ENCODE results near the gene MTRF1L. TPM values are rescaled to one million over a fixed set of nuclear protein-coding genes. Genes with fewer than 3 reads are reported as not detected.

Gene MTRF1L
- total and polyA plus RNA-seq, 9 donors, result 13.6 to 20.5 (median 15.9) TPM

GRCh38 chr6:152984513-152984872 lies 18.0 kb downstream of the MTRF1L start:
- Histone ChIP-seq H3K9me3 (replicated peaks; ENCODE audit: control insufficient read depth, low read depth, low read length) (no peaks in the 10 kb centered on the region), H3K4me3 (ENCODE audit: low read length) (peak overlapping the region; percentile 58), H3K27me3 (ENCODE audit: control insufficient read depth, insufficient read depth, low read length) (no peaks in the 10 kb centered on the region), H3K27ac (ENCODE audit: low read length) (peak overlapping the region; percentile 98), H3K36me3 (ENCODE audit: control insufficient read depth, insufficient read depth, low read length) (peaks cover 7% of the 10 kb centered on the region), H3K4me1 (ENCODE audit: control insufficient read depth, insufficient read depth, low read length) (peaks cover 14% of the 10 kb centered on the region)
- peak; percentile 16 for DNase-seq
- 6% methylated on average over 7 of the region's 7 CpGs for WGBS (ENCODE audit: insufficient coverage)

GRCh38 chr6:152983637-152984512 lies 18.6 kb downstream of the MTRF1L start:
- Histone ChIP-seq H3K9me3 (replicated peaks; ENCODE audit: control insufficient read depth, low read depth, low read length) (no peaks in the 10 kb centered on the region), H3K4me1 (ENCODE audit: control insufficient read depth, insufficient read depth, low read length) (peaks cover 14% of the 10 kb centered on the region), H3K36me3 (ENCODE audit: control insufficient read depth, insufficient read depth, low read length) (peaks cover 7% of the 10 kb centered on the region), H3K27me3 (ENCODE audit: control insufficient read depth, insufficient read depth, low read length) (no peaks in the 10 kb centered on the region), H3K27ac (ENCODE audit: low read length) (peak overlapping the region; percentile 98), H3K4me3 (ENCODE audit: low read length) (peak overlapping the region; percentile 58)
- peak; percentile 94 for DNase-seq
- WGBS (ENCODE audit: insufficient coverage), result 1% methylated on average over 21 of the region's 38 CpGs

GRCh38 chr6:152982904-152983636 lies 19.4 kb downstream of the MTRF1L start, which contains the start of gene FBXO5:
Gene FBXO5, minus strand, starts transcription at chr6:152983041. Its CDS starts 82 bp downstream, at chr6:152982959.
- peak within 1 kb of the TSS; percentile 98 for H3K27ac ChIP-seq (ENCODE audit: low read length)

GRCh38 chr6:152981989-152982903 lies 20.3 kb downstream of the MTRF1L start:
- Histone ChIP-seq H3K27me3 (ENCODE audit: control insufficient read depth, insufficient read depth, low read length) (no peaks in the 10 kb centered on the region), H3K9me3 (replicated peaks; ENCODE audit: control insufficient read depth, low read depth, low read length) (no peaks in the 10 kb centered on the region), H3K4me3 (ENCODE audit: low read length) (peak overlapping the region; percentile 58), H3K4me1 (ENCODE audit: control insufficient read depth, insufficient read depth, low read length) (peaks cover 14% of the 10 kb centered on the region), H3K27ac (ENCODE audit: low read length) (no peak overlapping the region), H3K36me3 (ENCODE audit: control insufficient read depth, insufficient read depth, low read length) (peaks cover 10% of the 10 kb centered on the region)
- WGBS (ENCODE audit: insufficient coverage), result under 1% methylated on average over 67 of the region's 71 CpGs
- DNase-seq, result peak; percentile 20

More at GRCh38 chr6:152982904-152983636, 19.4 kb downstream of the MTRF1L start, which contains the start of gene FBXO5:
- Histone ChIP-seq H3K27me3 (ENCODE audit: control insufficient read depth, insufficient read depth, low read length) (no peaks in the 10 kb centered on the region), H3K4me1 (ENCODE audit: control insufficient read depth, insufficient read depth, low read length) (peaks cover 14% of the 10 kb centered on the region), H3K9me3 (replicated peaks; ENCODE audit: control insufficient read depth, low read depth, low read length) (no peaks in the 10 kb centered on the region), H3K36me3 (ENCODE audit: control insufficient read depth, insufficient read depth, low read length) (peaks cover 10% of the 10 kb centered on the region), H3K4me3 (ENCODE audit: low read length) (peak within 1 kb of the TSS; percentile 58)
- WGBS (ENCODE audit: insufficient coverage), result under 1% methylated on average over 66 of the region's 66 CpGs
- peak; percentile 99 for DNase-seq

GRCh38 chr6:152981219-152981618 lies 21.3 kb downstream of the MTRF1L start:
- H3K9me3 ChIP-seq (replicated peaks; ENCODE audit: control insufficient read depth, low read depth, low read length), result no peaks in the 10 kb centered on the region
- peak overlapping the region; percentile 11 for H3K4me3 ChIP-seq (ENCODE audit: low read length)
- no peak overlapping the region for H3K27ac ChIP-seq (ENCODE audit: low read length)
- H3K27me3 ChIP-seq (ENCODE audit: control insufficient read depth, insufficient read depth, low read length), result no peaks in the 10 kb centered on the region
- H3K4me1 ChIP-seq (ENCODE audit: control insufficient read depth, insufficient read depth, low read length), result peaks cover 14% of the 10 kb centered on the region
- no peak for DNase-seq
- H3K36me3 ChIP-seq (ENCODE audit: control insufficient read depth, insufficient read depth, low read length), result peaks cover 8% of the 10 kb centered on the region
- no CpG with 5 or more reads among the region's 2 CpGs for WGBS (ENCODE audit: insufficient coverage)

- Histone ChIP-seq H3K27ac (ENCODE audit: low read length) (no peak overlapping the region), H3K4me3 (ENCODE audit: low read length) (no peak overlapping the region), H3K4me1 (ENCODE audit: control insufficient read depth, insufficient read depth, low read length) (peaks cover 14% of the 10 kb centered on the region), H3K27me3 (ENCODE audit: control insufficient read depth, insufficient read depth, low read length) (no peaks in the 10 kb centered on the region), H3K36me3 (ENCODE audit: control insufficient read depth, insufficient read depth, low read length) (peaks cover 6% of the 10 kb centered on the region), H3K9me3 (replicated peaks; ENCODE audit: control insufficient read depth, low read depth, low read length) (no peaks in the 10 kb centered on the region)
- no peak for DNase-seq
- WGBS (ENCODE audit: insufficient coverage), result no CpG with 5 or more reads among the region's 1 CpG
Observed at GRCh38 chr6:152980656-152981055, 21.9 kb downstream of the MTRF1L start.

- no CpG with 5 or more reads among the region's 1 CpG for WGBS (ENCODE audit: insufficient coverage)
- no peak for DNase-seq
- H3K27ac ChIP-seq (ENCODE audit: low read length), result no peak overlapping the region
- peaks cover 15% of the 10 kb centered on the region for H3K36me3 ChIP-seq (ENCODE audit: control insufficient read depth, insufficient read depth, low read length)
- H3K4me3 ChIP-seq (ENCODE audit: low read length), result no peak overlapping the region
- H3K9me3 ChIP-seq (replicated peaks; ENCODE audit: control insufficient read depth, low read depth, low read length), result no peaks in the 10 kb centered on the region
- H3K4me1 ChIP-seq (ENCODE audit: control insufficient read depth, insufficient read depth, low read length), result peaks cover 7% of the 10 kb centered on the region
- no peaks in the 10 kb centered on the region for H3K27me3 ChIP-seq (ENCODE audit: control insufficient read depth, insufficient read depth, low read length)
Observed at GRCh38 chr6:152979116-152979515, 23.4 kb downstream of the MTRF1L start.

GRCh38 chr6:152978058-152978457 lies 24.5 kb downstream of the MTRF1L start:
- no peak overlapping the region for H3K4me3 ChIP-seq (ENCODE audit: low read length)
- no peaks in the 10 kb centered on the region for H3K27me3 ChIP-seq (ENCODE audit: control insufficient read depth, insufficient read depth, low read length)
- no CpG with 5 or more reads among the region's 3 CpGs for WGBS (ENCODE audit: insufficient coverage)
- H3K4me1 ChIP-seq (ENCODE audit: control insufficient read depth, insufficient read depth, low read length), result peaks cover 7% of the 10 kb centered on the region
- H3K27ac ChIP-seq (ENCODE audit: low read length), result no peak overlapping the region
- no peaks in the 10 kb centered on the region for H3K9me3 ChIP-seq (replicated peaks; ENCODE audit: control insufficient read depth, low read depth, low read length)
- peak; percentile 12 for DNase-seq
- H3K36me3 ChIP-seq (ENCODE audit: control insufficient read depth, insufficient read depth, low read length), result peaks cover 22% of the 10 kb centered on the region

- H3K36me3 ChIP-seq (ENCODE audit: control insufficient read depth, insufficient read depth, low read length), result peaks cover 24% of the 10 kb centered on the region
- no peaks in the 10 kb centered on the region for H3K9me3 ChIP-seq (replicated peaks; ENCODE audit: control insufficient read depth, low read depth, low read length)
- no peaks in the 10 kb centered on the region for H3K27me3 ChIP-seq (ENCODE audit: control insufficient read depth, insufficient read depth, low read length)
- peaks cover 7% of the 10 kb centered on the region for H3K4me1 ChIP-seq (ENCODE audit: control insufficient read depth, insufficient read depth, low read length)
- H3K27ac ChIP-seq (ENCODE audit: low read length), result no peak overlapping the region
- no peak overlapping the region for H3K4me3 ChIP-seq (ENCODE audit: low read length)
- DNase-seq, result no peak
Observed at GRCh38 chr6:152977556-152977955, 25.0 kb downstream of the MTRF1L start.

All from muscle of leg (tissue), 11 donors.